Activated T-helper 17 cell treated with anti-CD3 and anti-CD28 coated beads, Interleukin-2, amount 50 U/mL, for 72 hours (primary cell): ENCODE data around the gene KIF5B. TPM values are rescaled to one million over a fixed set of nuclear protein-coding genes. Genes with fewer than 3 reads are reported as not detected.
"Not testable (repeated sequence)": the region's sequence is repeated elsewhere in the genome, so short reads cannot be mapped to it uniquely, and the experiment has no call there.

Experiments
- ATAC-seq: fragments of 150-1000 bp; cut with Tn5 transposase; replicated peaks from 2 replicates; pipeline ENCODE4 v1.10.0; 2021; ENCODE audit warnings: mild to moderate bottlenecking, moderate library complexity
- H3K27ac Mint-ChIP-seq: one replicate; pipeline ENCODE4 v1.8.0; 2022; ENCODE audit warnings: mixed read lengths
- H3K27me3 Mint-ChIP-seq: one replicate; pipeline ENCODE4 v1.8.0; 2022; ENCODE audit warnings: mixed read lengths
- H3K36me3 Mint-ChIP-seq: one replicate; pipeline ENCODE4 v1.8.0; 2022; ENCODE audit warnings: low read depth, mild to moderate bottlenecking, mixed read lengths
- H3K4me1 Mint-ChIP-seq: one replicate; pipeline ENCODE4 v1.8.0; 2022; ENCODE audit warnings: mixed read lengths
- H3K4me3 Mint-ChIP-seq: one replicate; pipeline ENCODE4 v1.8.0; 2022; ENCODE audit warnings: mild to moderate bottlenecking, mixed read lengths
- H3K9me3 Mint-ChIP-seq: one replicate; pipeline ENCODE4 v1.8.0; 2022; ENCODE audit warnings: mixed read lengths
- total RNA-seq, 2 donors: library from RNA; stranded (reverse); gene quantifications; one replicate each; pipeline ENCODE4 v1.2.3, GENCODE V29; 2022

Gene KIF5B
- total RNA-seq, 2 donors from 2014 or later = 44.7 to 72.2 TPM

GRCh38 chr10:32015386-32015785 lies 40.8 kb downstream of the KIF5B start:
- no peak overlapping the region for H3K27ac Mint-ChIP-seq
- H3K9me3 Mint-ChIP-seq = no peaks in the 10 kb centered on the region

GRCh38 chr10:32007026-32007425 lies 49.2 kb downstream of the KIF5B start:
- Mint-ChIP-seq H3K9me3 (no peaks in the 10 kb centered on the region), H3K27ac (peak overlapping the region; percentile 23), H3K4me3 (no peak overlapping the region), H3K4me1 (peaks cover 9% of the 10 kb centered on the region), H3K27me3 (no peaks in the 10 kb centered on the region), H3K36me3 (peaks cover 59% of the 10 kb centered on the region)
- peak; percentile 6 for ATAC-seq

More at GRCh38 chr10:32015386-32015785, 40.8 kb downstream of the KIF5B start:
- no peak overlapping the region for H3K4me3 Mint-ChIP-seq
- H3K27me3 Mint-ChIP-seq = no peaks in the 10 kb centered on the region
- no peaks in the 10 kb centered on the region for H3K4me1 Mint-ChIP-seq
- H3K36me3 Mint-ChIP-seq = peaks cover 99% of the 10 kb centered on the region
- no peak for ATAC-seq

- Mint-ChIP-seq H3K27me3 (no peaks in the 10 kb centered on the region), H3K4me3 (no peak overlapping the region), H3K36me3 (peaks cover 39% of the 10 kb centered on the region), H3K9me3 (no peaks in the 10 kb centered on the region), H3K4me1 (peaks cover 15% of the 10 kb centered on the region), H3K27ac (no peak overlapping the region)
- peak; percentile 64 for ATAC-seq
These were observed 51.2 kb downstream of the KIF5B start for GRCh38 chr10:32005050-32005449.

GRCh38 chr10:32004161-32004591 lies 52.0 kb downstream of the KIF5B start:
- Mint-ChIP-seq H3K9me3 (no peaks in the 10 kb centered on the region), H3K4me1 (peaks cover 15% of the 10 kb centered on the region), H3K36me3 (peaks cover 31% of the 10 kb centered on the region), H3K27me3 (no peaks in the 10 kb centered on the region), H3K4me3 (no peak overlapping the region), H3K27ac (peak overlapping the region; percentile 56)
- ATAC-seq = no peak

- no peak for ATAC-seq
- Mint-ChIP-seq H3K27me3 (no peaks in the 10 kb centered on the region), H3K4me3 (no peak overlapping the region), H3K9me3 (no peaks in the 10 kb centered on the region), H3K36me3 (peaks cover 14% of the 10 kb centered on the region), H3K4me1 (peaks cover 15% of the 10 kb centered on the region), H3K27ac (peak overlapping the region; percentile 53)
These were observed 53.7 kb downstream of the KIF5B start for GRCh38 chr10:32002531-32002930.

- Mint-ChIP-seq H3K27ac (no peak overlapping the region), H3K4me3 (no peak overlapping the region), H3K27me3 (no peaks in the 10 kb centered on the region), H3K9me3 (no peaks in the 10 kb centered on the region), H3K4me1 (peaks cover 11% of the 10 kb centered on the region), H3K36me3 (peaks cover 5% of the 10 kb centered on the region)
- ATAC-seq = no peak
These were observed 55.3 kb downstream of the KIF5B start for GRCh38 chr10:32000937-32001336.

- Mint-ChIP-seq H3K4me1 (peaks cover 11% of the 10 kb centered on the region), H3K36me3 (no peaks in the 10 kb centered on the region)
These were observed 56.4 kb downstream of the KIF5B start for GRCh38 chr10:31999836-32000235.

GRCh38 chr10:31999070-31999660 lies 57.1 kb downstream of the KIF5B start:
- Mint-ChIP-seq H3K4me1 (peaks cover 11% of the 10 kb centered on the region), H3K36me3 (no peaks in the 10 kb centered on the region), H3K27ac (no peak overlapping the region), H3K27me3 (no peaks in the 10 kb centered on the region), H3K9me3 (no peaks in the 10 kb centered on the region), H3K4me3 (no peak overlapping the region)
- ATAC-seq = no peak

More at GRCh38 chr10:31999836-32000235, 56.4 kb downstream of the KIF5B start:
- no peak for ATAC-seq
- H3K27me3 Mint-ChIP-seq = no peaks in the 10 kb centered on the region
- no peak overlapping the region for H3K4me3 Mint-ChIP-seq
- no peaks in the 10 kb centered on the region for H3K9me3 Mint-ChIP-seq
- H3K27ac Mint-ChIP-seq = no peak overlapping the region

- no peak for ATAC-seq
- Mint-ChIP-seq H3K36me3 (no peaks in the 10 kb centered on the region), H3K27me3 (no peaks in the 10 kb centered on the region), H3K4me1 (no peaks in the 10 kb centered on the region), H3K4me3 (no peak overlapping the region), H3K27ac (no peak overlapping the region), H3K9me3 (no peaks in the 10 kb centered on the region)
These were observed 61.3 kb downstream of the KIF5B start for GRCh38 chr10:31994926-31995325.

GRCh38 chr10:31990937-31991336 lies 65.3 kb downstream of the KIF5B start:
- H3K27ac Mint-ChIP-seq = no peak overlapping the region
- H3K9me3 Mint-ChIP-seq = no peaks in the 10 kb centered on the region
- H3K4me3 Mint-ChIP-seq = no peak overlapping the region
- ATAC-seq = no peak
- H3K27me3 Mint-ChIP-seq = no peaks in the 10 kb centered on the region
- no peaks in the 10 kb centered on the region for H3K36me3 Mint-ChIP-seq
- H3K4me1 Mint-ChIP-seq = no peaks in the 10 kb centered on the region

GRCh38 chr10:31987786-31988185 lies 68.4 kb downstream of the KIF5B start:
- not testable (repeated sequence) for H3K4me3 Mint-ChIP-seq, H3K36me3 Mint-ChIP-seq, H3K27me3 Mint-ChIP-seq, ATAC-seq, H3K4me1 Mint-ChIP-seq, H3K27ac Mint-ChIP-seq, H3K9me3 Mint-ChIP-seq

GRCh38 chr10:31982111-31982510 lies 74.1 kb downstream of the KIF5B start:
- no peaks in the 10 kb centered on the region for H3K36me3 Mint-ChIP-seq
- H3K27ac Mint-ChIP-seq = no peak overlapping the region
- H3K4me1 Mint-ChIP-seq = peaks cover 7% of the 10 kb centered on the region
- no peaks in the 10 kb centered on the region for H3K9me3 Mint-ChIP-seq
- H3K27me3 Mint-ChIP-seq = peaks cover 3% of the 10 kb centered on the region
- ATAC-seq = no peak
- no peak overlapping the region for H3K4me3 Mint-ChIP-seq

GRCh38 chr10:31980471-31980870 lies 75.8 kb downstream of the KIF5B start:
- no peak overlapping the region for H3K27ac Mint-ChIP-seq
- H3K9me3 Mint-ChIP-seq = no peaks in the 10 kb centered on the region
- ATAC-seq = no peak
- H3K36me3 Mint-ChIP-seq = no peaks in the 10 kb centered on the region
- H3K27me3 Mint-ChIP-seq = peaks cover 3% of the 10 kb centered on the region
- H3K4me3 Mint-ChIP-seq = no peak overlapping the region
- H3K4me1 Mint-ChIP-seq = peaks cover 10% of the 10 kb centered on the region

GRCh38 chr10:31979071-31979470 lies 77.2 kb downstream of the KIF5B start:
- not testable (repeated sequence) for H3K27me3 Mint-ChIP-seq, H3K4me1 Mint-ChIP-seq, H3K4me3 Mint-ChIP-seq, H3K36me3 Mint-ChIP-seq, H3K27ac Mint-ChIP-seq, H3K9me3 Mint-ChIP-seq, ATAC-seq

GRCh38 chr10:31978156-31978483 lies 78.1 kb downstream of the KIF5B start:
- no peak for ATAC-seq
- no peaks in the 10 kb centered on the region for H3K36me3 Mint-ChIP-seq
- no peak overlapping the region for H3K4me3 Mint-ChIP-seq
- H3K27ac Mint-ChIP-seq = no peak overlapping the region
- peaks cover 10% of the 10 kb centered on the region for H3K4me1 Mint-ChIP-seq
- peaks cover 3% of the 10 kb centered on the region for H3K27me3 Mint-ChIP-seq
- no peaks in the 10 kb centered on the region for H3K9me3 Mint-ChIP-seq
